GM12878 (cell line): ENCODE data around the gene RXRG. TPM values are rescaled to one million over a fixed set of nuclear protein-coding genes. Genes with fewer than 3 reads are reported as not detected.

ENCODE experiments used
- ATF7 ChIP-seq: fragments of 450-650 bp; IDR thresholded peaks from 2 replicates; pipeline ENCODE4 v1.6.1; 2016; ENCODE audit warnings: low read depth, mild to moderate bottlenecking
- CEBPB ChIP-seq, 2 experiments: fragments of 150-350 bp in 1 of 2; IDR thresholded peaks; 2 replicates each; pipeline ENCODE4 v1.6.1; 2012 to 2014; ENCODE audit warnings: low read depth in 2 of 2, low read length in 2 of 2, borderline replicate concordance in 1 of 2, inconsistent platforms in 1 of 2
- CHD2 ChIP-seq: IDR thresholded peaks from 2 replicates; pipeline ENCODE4 v1.6.1; 2011; ENCODE audit warnings: low read depth, low read length, improper control_type of control experiment, borderline replicate concordance
- CHD4 ChIP-seq: fragments of 200-600 bp; sonication (generic); IDR thresholded peaks from 2 replicates; pipeline ENCODE4 v1.6.1; 2016; ENCODE audit warnings: mild to moderate bottlenecking
- EP300 ChIP-seq, 2 experiments: fragments of 150-350 bp in 1 of 2; IDR thresholded peaks; 2 replicates each; pipeline ENCODE4 v1.6.1; 2011 to 2012; ENCODE audit warnings: low read depth in 2 of 2, low read length in 2 of 2, borderline replicate concordance in 1 of 2, improper control_type of control experiment in 1 of 2, inconsistent platforms in 1 of 2; ENCODE audit not compliant: control insufficient read depth in 1 of 2
- HDAC2 ChIP-seq: fragments of 200-600 bp; sonication (generic); IDR thresholded peaks from 2 replicates; pipeline ENCODE4 v1.6.1; 2017
- PRDM15 ChIP-seq: fragments of 450-650 bp; formaldehyde crosslinking; IDR thresholded peaks from 2 replicates; pipeline ENCODE4 v1.4.0; 2020; ENCODE audit warnings: mild to moderate bottlenecking, moderate library complexity
- SMARCA5 ChIP-seq: fragments of 450-650 bp; IDR thresholded peaks from 2 replicates; pipeline ENCODE4 v1.6.1; 2017; ENCODE audit warnings: mild to moderate bottlenecking
- ZBTB40 ChIP-seq: fragments of 450-650 bp; IDR thresholded peaks from 2 replicates; pipeline ENCODE4 v1.6.1; 2016; ENCODE audit warnings: mild to moderate bottlenecking, moderate library complexity, borderline replicate concordance
- polyA plus RNA-seq, 11 experiments: library from polyadenylated mRNA; depleted of rRNA in 4 of 11; unstranded in 6 of 11; stranded (reverse) in 5 of 11; fragments of >200 nt; fragmentation: Nextera tagmentation in 4 of 11; fragmentation: Illumina TruSeq in 1 of 11; extraction: Ambion mirVana in 4 of 11; extraction: Trizol in 1 of 11; gene quantifications; 1 replicate in 1 of 11; 2 replicates in 10 of 11; pipeline versions ENCODE4 v1.2.1 to v1.2.3, GENCODE V29; 2011 to 2016; ENCODE audit warnings: inconsistent platforms in 2 of 11, missing spikeins in 2 of 11, low read depth in 1 of 11
- total RNA-seq, 4 experiments: library from RNA; depleted of rRNA in 3 of 4; stranded (reverse); fragments of >200 nt in 3 of 4; fragmentation: Illumina TruSeq in 1 of 4; extraction: Trizol in 1 of 4; gene quantifications; 2 replicates each; pipeline versions ENCODE4 v1.2.1 to v1.2.3, GENCODE V29; 2013 to 2021

The RXRG gene
- total and polyA plus RNA-seq, 10 of the 15 experiments (the other 5 are each of a cell fraction or from before 2014, with no cell fraction given), result 0.10 TPM; not detected in 9

GRCh38 chr1:165443539-165444311, 1.2 kb downstream of the RXRG start (continued):
- no peak for TF ChIP-seq PRDM15 (CRISPR knock-in tag)
- no peak for TF ChIP-seq SMARCA5
- TF ChIP-seq CHD2, result no peak
- TF ChIP-seq ATF7, result no peak
- TF ChIP-seq CHD4, result no peak
- TF ChIP-seq EP300 (IDR thresholded peaks at IDR 0.05; ENCODE audit: borderline replicate concordance in 1 of 2, control insufficient read depth in 1 of 2, low read depth in 2 of 2, low read length in 2 of 2), result no peak
- no peak for TF ChIP-seq CEBPB (IDR thresholded peaks at IDR 0.05; ENCODE audit: borderline replicate concordance in 1 of 2, low read depth in 2 of 2, low read length in 2 of 2)
- no peak for TF ChIP-seq HDAC2
- TF ChIP-seq ZBTB40, result no peak
